Measurements from ENCODE around the gene ANAPC2.

The ANAPC2 gene

DNA sequence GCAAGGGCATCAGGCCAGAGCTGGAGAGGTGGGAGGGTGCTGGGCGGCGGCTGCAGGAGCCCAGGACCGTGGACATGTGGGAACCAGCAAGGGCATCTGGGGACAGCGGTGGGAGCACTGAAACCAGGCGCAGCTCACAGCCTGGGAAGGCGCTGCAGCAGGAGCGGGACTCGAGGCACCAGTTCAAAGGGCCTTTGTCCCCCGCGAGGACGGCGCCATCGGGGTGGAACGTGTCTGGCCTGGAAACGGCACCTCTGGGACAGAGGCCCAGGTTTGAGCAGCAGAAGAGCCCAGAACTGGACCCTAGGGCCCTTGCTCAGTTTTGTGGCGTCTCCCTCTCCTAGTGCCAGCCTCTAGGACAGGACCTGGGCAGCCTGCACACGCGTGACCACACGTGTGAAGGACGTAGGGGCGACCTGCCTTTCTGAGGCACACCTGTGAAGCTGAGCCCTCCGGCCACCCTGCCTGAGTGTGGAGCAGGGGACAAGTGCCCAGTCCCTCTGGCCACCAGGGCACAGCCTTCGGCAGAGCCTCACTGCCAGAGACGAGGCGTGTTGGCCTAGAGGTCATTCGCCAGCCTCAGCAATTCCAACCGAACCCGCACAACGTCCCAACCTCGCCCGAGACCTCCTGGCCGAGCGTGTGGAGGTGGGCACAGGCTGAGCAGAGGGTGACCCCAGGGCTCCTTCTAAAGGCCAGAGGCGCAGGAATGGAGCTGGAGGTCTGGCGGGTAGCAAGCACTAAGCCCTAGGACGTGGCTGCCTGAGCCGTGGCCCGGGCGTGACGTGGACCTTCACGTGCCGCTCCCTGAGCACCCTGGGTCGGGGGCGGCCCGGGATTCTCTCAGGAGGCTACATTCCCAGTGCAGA lies 14.3 kb downstream of the ANAPC2 start:
- no peak for DNase-seq

- no peak for DNase-seq
Measured at GRCh38 chr9:137172901-137173795, 15.2 kb downstream of the ANAPC2 start.

GRCh38 chr9:137171149-137171900 lies 17.0 kb downstream of the ANAPC2 start:
- no peak for DNase-seq

DNA sequence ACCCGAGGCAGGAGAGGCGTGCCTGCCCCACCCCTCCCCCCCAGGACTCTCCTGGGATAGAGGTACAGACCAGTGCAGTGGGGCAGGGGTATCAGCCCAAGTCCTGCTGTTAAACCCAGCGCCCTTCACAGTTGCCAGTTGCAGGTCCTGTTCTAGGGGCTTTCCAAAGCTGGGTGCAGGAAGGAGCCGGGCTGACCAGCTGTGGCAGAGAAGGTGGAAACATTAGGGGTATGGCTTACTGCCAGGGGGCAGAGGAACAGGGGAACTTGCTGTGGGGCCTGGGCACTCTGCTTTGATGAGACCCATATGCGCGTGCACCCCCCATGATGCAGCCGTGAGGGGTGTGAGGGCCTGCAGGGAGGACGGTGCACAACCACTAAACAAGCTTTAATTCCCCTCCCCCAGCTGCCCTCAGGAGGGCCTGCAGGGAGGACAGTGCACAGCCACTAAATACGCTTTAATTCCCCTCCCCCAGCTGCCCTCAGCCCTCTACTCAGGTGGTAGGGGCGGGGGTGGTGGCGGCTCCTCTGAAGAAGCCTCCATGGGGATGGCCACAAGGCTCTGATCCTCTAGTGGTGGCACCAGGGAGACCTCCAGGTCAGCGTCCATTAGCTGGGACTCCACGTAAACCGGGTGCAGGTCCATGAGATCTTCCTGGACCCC lies 17.7 kb downstream of the ANAPC2 start:
- no peak for DNase-seq

GRCh38 chr9:137169896-137170358 lies 18.4 kb downstream of the ANAPC2 start, which contains the start of gene LRRC26:
TSS of gene LRRC26 (minus strand) at chr9:137170051. CDS start at chr9:137169943, 108 bp downstream.
- DNase-seq = no peak

DNA sequence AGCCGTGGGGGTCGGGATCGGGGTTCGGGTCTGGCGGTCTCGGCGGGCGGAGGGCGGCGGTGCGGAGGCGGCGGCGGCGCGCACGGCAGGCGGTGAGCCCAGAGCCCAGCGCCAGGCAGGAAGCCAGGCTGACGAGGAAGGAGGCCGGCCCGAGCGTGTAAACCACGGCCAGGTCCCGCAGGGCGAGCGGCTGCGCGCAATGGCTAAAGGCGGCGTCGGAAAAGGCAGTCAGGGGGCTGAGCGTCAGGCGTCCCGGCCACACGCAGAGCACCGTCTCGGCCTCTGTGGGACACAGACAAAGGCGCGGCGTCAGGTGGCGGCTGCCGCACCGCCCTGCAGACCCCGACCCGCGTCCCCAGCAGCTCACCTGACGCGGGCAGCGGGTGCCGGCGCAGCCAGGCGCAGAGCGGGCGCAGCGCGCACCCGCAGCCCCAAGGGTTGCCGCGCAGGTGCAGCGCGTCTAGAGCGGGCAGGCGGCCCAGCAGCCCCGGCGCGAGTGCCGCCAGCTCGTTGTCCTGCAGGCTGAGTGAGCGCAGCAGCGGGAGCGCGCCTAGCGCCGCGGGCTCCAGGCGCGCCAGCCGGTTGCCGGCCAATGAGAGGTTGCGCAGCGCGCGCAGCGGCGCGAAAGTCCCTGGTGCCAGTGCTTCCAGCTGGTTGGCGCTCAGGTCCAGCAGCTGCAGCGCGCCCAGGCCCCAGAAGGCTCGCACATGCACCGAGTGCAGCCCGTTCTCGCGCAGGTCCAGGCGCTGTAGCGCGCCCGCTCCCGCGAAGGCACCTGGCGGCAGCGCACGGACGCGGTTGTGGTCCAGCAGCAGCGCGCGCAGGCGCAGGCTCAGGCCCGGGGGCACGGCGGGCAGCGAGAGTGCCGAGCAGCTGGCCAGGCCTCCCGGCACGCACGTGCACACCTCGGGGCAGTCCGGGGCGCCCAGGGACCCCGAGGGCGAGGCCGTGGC lies 19.2 kb downstream of the ANAPC2 start:
- DNase-seq = peak; percentile 87 to 90

- no peak for DNase-seq
Measured at GRCh38 chr9:137168573-137168903, 19.8 kb downstream of the ANAPC2 start.

DNA sequence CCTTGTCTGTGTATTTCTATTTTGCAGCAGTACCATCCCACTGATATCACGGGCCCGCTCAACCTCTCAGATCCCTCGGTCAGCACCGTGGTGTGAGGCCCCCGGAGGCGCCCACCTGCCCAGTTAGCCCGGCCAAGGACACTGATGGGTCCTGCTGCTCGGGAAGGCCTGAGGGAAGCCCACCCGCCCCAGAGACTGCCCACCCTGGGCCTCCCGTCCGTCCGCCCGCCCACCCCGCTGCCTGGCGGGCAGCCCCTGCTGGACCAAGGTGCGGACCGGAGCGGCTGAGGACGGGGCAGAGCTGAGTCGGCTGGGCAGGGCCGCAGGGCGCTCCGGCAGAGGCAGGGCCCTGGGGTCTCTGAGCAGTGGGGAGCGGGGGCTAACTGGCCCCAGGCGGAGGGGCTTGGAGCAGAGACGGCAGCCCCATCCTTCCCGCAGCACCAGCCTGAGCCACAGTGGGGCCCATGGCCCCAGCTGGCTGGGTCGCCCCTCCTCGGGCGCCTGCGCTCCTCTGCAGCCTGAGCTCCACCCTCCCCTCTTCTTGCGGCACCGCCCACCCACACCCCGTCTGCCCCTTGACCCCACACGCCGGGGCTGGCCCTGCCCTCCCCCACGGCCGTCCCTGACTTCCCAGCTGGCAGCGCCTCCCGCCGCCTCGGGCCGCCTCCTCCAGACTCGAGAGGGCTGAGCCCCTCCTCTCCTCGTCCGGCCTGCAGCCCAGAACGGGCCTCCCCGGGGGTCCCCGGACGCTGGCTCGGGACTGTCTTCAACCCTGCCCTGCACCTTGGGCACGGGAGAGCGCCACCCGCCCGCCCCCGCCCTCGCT lies 20.4 kb downstream of the ANAPC2 start:
- peak; percentile 58 to 63 for DNase-seq

GRCh38 chr9:137167277-137167746 lies 21.0 kb downstream of the ANAPC2 start:
- DNase-seq = no peak

DNA sequence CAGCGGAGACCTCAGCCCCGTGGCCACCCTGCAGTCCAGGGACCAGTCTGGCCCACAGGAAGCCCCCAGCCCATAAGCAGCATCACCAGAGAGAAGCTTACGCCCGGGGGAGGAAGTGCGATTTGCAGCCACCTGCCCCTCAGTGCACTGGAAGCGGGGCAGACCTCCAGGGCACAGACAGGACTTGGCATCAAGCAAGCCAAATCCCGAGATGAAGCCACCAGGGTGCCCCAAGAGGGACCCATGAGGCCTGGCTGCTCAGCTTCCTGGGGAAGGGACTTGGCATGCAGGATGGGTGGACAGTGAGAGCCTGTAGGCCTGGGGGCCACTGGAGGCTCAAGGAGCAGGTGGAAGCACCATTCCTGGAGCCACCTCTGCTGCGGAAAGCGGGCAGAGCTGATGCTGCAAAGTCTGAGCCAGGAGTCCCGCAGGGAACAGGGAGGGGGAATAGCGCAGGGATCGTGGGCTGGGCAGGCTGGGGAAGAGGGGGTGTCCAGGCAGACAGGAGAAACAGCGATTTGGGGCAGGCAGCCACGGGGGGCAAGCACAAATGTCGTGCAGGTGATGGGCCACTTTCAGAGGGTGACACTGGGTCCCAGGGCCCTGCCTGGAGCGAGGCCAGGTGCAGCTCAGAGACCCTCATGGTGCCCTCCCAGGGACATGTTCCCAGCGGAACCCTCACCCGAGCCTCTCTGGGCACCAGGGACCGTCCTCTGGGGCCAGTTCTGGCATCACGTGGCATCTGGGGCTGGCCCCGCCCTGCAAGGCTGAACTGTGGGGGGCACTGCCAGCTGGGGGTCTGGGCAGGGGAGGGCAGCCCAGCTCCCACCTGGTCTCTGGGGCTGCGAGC lies 21.8 kb downstream of the ANAPC2 start:
- DNase-seq = no peak

DNA sequence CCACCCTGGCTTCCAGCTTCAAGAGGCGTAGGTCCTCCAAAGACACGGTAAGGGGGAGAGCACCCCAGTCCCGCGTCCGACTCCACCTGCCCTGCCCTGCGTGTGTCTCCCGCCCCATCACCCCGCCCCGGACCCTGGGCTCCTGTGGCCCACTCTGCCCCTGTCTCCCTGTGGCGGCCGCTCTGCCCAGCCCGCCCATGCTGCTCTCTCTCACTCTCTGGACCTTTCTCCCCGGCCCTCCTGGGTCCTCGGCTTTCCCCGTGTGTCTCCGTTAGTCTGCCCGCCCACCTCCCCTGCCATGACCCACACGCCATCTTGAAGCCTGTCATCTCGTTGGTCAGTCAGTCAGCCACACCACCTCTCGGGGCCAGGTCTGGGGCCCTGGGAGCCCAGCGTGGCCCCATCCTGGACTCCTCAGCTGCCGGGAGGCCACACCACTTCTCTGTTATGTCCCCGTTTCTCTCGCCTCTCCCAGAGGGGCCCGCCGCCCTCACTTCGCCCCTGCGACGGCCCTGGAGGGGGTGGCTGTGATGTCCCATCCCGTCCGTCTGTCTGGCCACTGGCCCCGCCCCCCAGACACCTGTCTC lies 23.0 kb downstream of the ANAPC2 start:
- DNase-seq = no peak

DNA sequence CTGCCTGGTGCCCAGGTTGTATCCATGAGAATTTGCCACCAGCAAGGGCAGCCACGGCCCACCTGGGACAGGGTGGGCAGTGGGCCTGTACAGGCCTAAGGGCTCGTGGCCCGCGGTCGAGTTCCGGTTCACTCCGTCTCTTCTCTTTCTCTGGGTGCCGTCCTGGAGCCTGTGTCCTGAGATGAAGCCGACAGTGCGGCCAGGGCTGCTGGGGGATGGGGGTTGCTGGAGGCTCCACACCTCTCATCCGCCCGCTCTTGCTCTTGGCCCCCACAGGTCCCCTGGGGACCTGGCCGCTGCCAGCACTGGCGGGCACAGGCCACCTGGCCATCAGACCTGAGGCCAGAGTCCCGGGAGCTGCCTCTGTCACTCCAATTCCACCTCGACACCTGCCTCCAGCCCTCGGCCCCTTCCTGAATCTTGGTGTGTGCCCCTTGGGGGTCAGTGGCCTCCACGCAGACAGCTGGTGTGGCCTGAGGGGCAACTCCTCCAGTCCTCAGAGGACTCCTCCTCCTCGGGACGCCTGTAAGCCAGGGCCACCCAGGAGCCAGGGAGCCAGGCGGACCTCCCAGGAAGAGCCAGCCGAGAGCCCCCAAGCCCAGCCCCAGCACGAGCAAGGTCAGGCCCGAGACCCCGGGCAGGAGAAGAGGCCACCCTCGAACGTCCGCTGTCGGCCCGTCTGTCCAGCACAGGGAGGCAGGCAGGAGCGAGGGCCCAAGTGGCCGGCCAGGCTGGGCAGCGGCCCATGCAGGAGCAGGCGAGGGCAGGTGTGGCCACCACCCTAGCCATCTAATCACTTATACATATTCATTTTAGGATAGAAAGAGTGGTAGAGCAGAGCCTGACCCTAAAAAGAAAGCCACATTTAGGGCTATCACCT lies 23.8 kb downstream of the ANAPC2 start:
- DNase-seq = no peak

DNA sequence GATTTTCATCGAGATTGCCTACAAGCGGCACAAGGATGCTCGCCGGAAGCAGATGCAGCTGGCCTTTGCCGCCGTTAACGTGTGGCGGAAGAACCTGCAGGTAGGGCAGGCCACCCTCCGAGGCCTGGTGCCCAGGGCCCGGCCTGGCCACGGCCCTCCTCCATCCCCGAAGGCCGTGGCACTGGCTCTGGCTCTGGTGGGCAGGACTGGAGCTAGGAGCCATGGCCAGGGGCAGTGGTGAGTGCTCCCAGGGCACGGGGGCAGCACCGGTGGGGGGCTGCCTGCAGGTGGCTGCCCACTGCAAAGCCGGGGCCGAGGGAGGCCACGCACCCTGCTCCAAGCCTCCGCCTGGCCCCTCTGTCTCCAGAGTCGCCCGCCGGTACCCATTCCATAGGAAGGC lies 24.6 kb downstream of the ANAPC2 start:
- no peak for DNase-seq

DNA sequence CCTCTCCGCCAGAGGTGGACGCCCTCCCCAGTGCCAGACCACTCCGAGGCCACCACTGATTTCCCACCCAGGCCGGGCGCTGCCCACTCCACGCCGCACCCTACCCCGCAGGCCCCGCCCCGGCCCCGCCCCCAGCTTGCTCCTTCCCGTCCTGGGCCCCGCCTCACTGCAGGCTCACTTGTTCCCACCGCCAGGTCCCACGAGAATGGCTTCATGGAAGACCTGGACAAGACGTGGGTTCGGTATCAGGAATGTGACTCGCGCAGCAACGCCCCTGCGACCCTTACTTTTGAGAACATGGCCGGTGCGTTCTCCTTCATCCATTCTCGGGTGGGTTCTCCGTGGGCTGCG lies 25.0 kb downstream of the ANAPC2 start:
- no peak for DNase-seq

DNA sequence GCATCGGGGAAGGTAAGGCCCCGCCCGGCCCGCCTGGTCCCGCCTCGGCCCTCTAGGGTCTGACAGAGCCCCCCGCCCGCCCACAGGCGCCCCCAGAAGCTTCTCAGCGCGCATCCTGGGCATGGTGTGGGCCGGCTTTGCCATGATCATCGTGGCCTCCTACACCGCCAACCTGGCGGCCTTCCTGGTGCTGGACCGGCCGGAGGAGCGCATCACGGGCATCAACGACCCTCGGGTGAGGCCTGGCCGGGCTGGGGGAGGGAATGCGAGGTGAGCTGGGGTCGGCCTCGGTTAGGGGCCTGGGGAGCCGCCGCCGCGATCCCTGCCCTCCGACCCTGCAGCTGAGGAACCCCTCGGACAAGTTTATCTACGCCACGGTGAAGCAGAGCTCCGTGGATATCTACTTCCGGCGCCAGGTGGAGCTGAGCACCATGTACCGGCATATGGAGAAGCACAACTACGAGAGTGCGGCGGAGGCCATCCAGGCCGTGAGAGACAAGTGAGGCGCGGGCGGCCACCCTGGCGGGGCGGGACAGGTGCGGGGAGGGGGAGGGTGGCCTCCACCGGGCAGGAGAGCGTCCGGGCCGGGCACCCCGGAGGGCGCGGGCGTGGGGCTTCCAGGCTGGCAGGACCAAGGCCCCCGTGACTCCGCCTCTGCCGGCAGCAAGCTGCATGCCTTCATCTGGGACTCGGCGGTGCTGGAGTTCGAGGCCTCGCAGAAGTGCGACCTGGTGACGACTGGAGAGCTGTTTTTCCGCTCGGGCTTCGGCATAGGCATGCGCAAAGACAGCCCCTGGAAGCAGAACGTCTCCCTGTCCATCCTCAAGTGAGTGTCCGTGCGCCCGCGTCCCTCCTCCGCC lies 25.6 kb downstream of the ANAPC2 start:
- no peak for DNase-seq

- peak in 1 of 2 experiments; percentile 55 for DNase-seq
Measured at GRCh38 chr9:137161558-137162486, 26.5 kb downstream of the ANAPC2 start.
